SK-N-MC (cell line): Measurements from ENCODE around the gene ZNF865.

Experiments
- EZH2 ChIP-seq: fragments of 200-600 bp; sonication (generic); IDR thresholded peaks from one replicate; pipeline ENCODE4 v1.6.1; 2017; ENCODE audit warnings: antibody characterized with exemption
- FOXP2 ChIP-seq: optimal IDR thresholded peaks from 2 replicates; pipeline ENCODE3; 2011; ENCODE audit warnings: mild to moderate bottlenecking, moderate library complexity; ENCODE audit not compliant: insufficient read depth; ENCODE audit errors: extremely low read length, control extremely low read depth
- POLR2AphosphoS5 ChIP-seq: IDR thresholded peaks from 2 replicates; pipeline ENCODE4 v1.6.1; 2012; ENCODE audit warnings: mild to moderate bottlenecking, low read depth, low read length, borderline replicate concordance

DNA sequence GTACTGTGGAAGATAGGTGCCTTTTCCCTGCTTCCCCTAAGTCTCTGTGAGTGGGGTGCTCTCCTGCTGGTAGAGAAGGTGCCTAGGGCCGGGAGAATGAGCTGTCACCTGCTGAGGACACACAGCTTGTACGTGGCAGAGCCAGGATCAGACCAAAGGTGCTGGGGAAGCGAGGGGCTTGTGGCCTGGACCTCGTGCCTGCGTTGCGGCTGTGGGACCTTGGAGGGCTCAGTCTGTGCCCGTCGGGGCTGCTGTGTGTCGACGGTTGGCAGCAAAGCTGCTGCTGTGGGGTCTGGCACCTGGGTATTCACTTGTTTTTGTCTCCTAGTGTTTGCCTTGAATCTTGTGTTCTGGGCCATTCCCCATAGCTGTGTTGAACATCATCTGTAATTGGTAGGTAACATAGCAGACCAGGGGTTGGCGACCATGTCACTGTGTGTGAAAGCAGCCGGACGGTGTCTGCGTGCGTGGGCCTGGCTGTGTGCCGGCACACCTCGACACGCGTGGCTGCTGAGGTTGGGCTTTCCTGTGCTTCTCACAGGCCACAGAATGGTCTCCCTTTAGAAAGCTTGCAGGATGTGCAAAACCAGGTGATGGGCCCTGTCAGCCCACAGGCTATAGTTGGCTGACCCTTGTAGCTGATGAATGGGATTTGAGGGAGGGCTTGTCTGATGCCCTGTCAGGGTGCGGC lies 58.5 kb downstream of the ZNF865 start:
- no peak for TF ChIP-seq EZH2
- TF ChIP-seq POLR2AphosphoS5, result peak; percentile 20; the same call in 1 of the 2 replicates
- TF ChIP-seq FOXP2, result no peak
